Measurements from ENCODE around the gene EDN2. TPM values are rescaled to one million over a fixed set of nuclear protein-coding genes. Genes with fewer than 3 reads are reported as not detected.

The EDN2 gene
- total RNA-seq, 1 donor from 2014 or later: 0.83 TPM

GRCh38 chr1:41438711-41439110 is 45.8 kb downstream of the EDN2 start:
- no peak for DNase-seq (ENCODE audit: low spot score)

- DNase-seq (ENCODE audit: low spot score): no peak
Measured at GRCh38 chr1:41437011-41437355, 47.5 kb downstream of the EDN2 start.

- no peak for DNase-seq (ENCODE audit: low spot score)
Measured at GRCh38 chr1:41436281-41437010, 48.0 kb downstream of the EDN2 start.

- no peak for DNase-seq (ENCODE audit: low spot score)
Measured at GRCh38 chr1:41435570-41436178, 48.8 kb downstream of the EDN2 start.

- no peak for DNase-seq (ENCODE audit: low spot score)
Measured at GRCh38 chr1:41434748-41435449, 49.6 kb downstream of the EDN2 start.

- DNase-seq (ENCODE audit: low spot score): no peak
Measured at GRCh38 chr1:41434306-41434705, 50.2 kb downstream of the EDN2 start.

- no peak for DNase-seq (ENCODE audit: low spot score)
Measured at GRCh38 chr1:41433501-41433900, 51.0 kb downstream of the EDN2 start.

- DNase-seq (ENCODE audit: low spot score): peak; percentile 80
Measured at GRCh38 chr1:41432481-41433280, 51.8 kb downstream of the EDN2 start.

GRCh38 chr1:41431490-41432350 is 52.8 kb downstream of the EDN2 start:
- no peak for DNase-seq (ENCODE audit: low spot score)

- no peak for DNase-seq (ENCODE audit: low spot score)
Measured at GRCh38 chr1:41430582-41430981, 53.9 kb downstream of the EDN2 start.

- no peak for DNase-seq (ENCODE audit: low spot score)
Measured at GRCh38 chr1:41430069-41430468, 54.4 kb downstream of the EDN2 start.

- no peak for DNase-seq (ENCODE audit: low spot score)
Measured at GRCh38 chr1:41429641-41430035, 54.8 kb downstream of the EDN2 start.

Other genes with a start within 250 kb of the EDN2 start
- gene SCMH1, start 242.4 kb downstream of the EDN2 start, total RNA-seq: 42.4 TPM
- gene FOXO6, start 123.2 kb downstream of the EDN2 start, total RNA-seq: 10.0 TPM